HG02852 (cell line): Measurements from ENCODE around the gene ZSCAN30.

Experiments
- ATAC-seq: cut with Tn5 transposase; IDR thresholded peaks from one replicate; pipeline ENCODE4 v1.9.1; 2021; ENCODE audit warnings: mild to moderate bottlenecking, moderate library complexity; ENCODE audit not compliant: unreplicated experiment

ZSCAN30 gene

GRCh38 chr18:35282353-35282752, 7.7 kb downstream of the ZSCAN30 start:
- ATAC-seq = no peak

- ATAC-seq = no peak
Observed at GRCh38 chr18:35278969-35279368, 11.1 kb downstream of the ZSCAN30 start.

- no peak for ATAC-seq
Observed at GRCh38 chr18:35278085-35278484, 11.9 kb downstream of the ZSCAN30 start.

DNA sequence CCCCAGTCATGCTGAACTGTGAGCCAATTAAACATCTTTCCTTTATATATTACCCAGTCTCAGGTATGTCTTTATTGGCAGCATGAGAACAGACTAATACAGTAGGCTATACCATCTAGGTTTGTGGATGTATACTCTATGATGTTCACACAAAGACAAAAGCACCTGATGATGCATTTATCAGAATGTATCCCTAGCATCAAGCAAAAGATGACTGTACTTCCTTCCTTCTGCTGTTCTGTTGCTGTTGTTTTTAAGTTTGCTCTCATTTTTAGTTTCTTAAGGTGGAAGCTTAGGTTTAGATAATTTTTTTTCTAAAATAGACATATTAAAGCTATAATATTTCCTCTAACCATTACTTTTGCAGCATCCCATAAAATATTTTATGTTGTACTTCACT, 12.4 kb downstream of the ZSCAN30 start:
- no peak for ATAC-seq

DNA sequence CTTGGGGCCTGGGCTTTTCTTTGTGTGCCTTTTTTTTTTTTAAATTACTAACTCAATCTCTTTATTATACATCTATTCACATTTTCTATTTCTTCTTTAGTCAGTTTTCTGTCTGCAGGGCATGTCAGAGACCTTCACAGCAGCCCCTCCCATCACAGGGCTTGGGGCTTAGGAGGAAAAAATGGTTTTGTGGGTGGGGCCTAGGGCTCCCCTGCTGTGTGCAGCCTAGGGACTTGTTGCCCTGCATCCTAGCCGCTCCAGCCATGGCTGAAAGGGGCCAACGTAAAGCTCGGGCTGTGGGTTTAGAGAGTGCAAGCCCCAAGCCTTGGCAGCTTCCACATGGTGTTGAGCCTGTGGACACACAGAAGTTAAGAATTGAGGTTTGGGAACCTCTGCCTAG, 13.8 kb downstream of the ZSCAN30 start:
- no peak for ATAC-seq

DNA sequence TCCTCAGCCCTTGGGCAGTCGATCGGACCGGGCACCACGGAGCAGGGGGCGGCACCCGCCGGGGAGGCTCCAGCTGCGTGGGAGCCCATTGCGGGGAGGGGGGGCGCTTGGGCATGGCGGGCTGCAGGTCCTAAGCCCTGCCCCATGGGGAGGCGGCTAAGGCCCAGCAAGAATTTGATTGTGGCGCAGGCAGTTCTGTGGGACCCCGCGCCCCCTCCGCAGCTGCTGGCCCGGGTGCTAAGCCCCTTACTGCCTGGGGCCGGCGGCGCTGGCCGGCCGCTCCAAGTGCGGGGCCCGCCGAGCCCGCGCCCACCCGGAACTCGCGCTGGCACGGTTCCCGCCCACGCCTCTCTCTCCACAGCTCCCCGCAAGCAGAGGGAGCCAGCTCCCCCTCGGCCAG, 18.4 kb downstream of the ZSCAN30 start:
- no peak for ATAC-seq

DNA sequence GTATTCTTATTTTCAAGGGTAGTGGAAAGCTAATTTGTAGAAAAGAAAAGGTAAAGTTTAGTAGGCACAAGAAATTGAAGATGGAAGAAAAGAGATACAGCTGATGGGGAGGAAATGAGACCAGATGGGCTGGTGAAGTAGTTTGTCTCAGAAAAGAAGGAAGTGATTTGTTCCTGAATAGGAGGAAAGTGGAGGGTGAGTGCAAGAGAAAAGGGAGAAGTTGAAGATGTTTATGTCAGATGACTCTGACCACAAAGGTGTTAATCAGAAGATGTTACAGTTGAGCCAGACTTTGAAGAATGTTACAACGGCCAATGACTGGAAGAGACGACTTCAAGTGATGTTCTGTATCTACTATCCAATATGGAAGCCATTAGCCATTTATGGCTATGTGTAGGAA, 21.2 kb downstream of the ZSCAN30 start:
- no peak for ATAC-seq

DNA sequence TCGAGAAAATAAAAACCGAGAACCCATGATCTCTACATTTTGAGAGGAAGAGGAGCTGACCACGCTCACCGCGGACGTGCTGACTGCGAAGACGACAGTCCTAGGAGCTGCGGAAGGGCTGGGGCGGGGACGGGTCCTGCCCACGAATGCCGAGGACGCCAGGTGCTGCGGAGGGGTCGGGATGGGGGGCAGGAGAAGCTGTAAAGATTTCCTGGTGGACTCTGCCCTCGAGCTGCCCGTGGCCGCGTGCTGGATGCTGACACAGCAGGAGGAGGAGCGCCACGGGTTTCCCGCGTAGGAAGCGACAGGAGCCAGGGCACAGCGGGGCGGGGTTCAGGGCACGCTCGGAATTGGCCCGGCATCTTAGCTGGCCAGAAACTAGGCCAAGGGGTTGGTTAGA, 22.2 kb downstream of the ZSCAN30 start:
- ATAC-seq = no peak

- ATAC-seq = peak; percentile 78
Observed at GRCh38 chr18:35267161-35267651, 22.8 kb downstream of the ZSCAN30 start.

DNA sequence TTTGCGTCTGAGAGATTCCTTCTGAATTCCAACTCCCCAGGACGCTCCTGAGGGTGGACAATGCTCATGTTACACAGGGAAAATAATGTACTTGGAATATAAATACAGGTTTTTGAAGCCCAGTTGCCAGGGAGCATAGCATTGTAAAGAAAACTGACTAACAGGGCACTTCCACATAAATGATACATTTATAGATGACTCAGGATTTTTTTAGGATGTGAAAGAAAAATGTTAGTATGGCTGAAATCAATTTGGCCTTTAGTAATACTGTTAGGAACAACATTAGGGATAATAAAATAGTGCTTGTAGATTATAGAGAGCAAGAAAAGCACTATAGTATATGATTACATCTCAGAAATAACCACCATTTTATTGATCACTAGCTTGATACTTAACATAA, 25.6 kb downstream of the ZSCAN30 start:
- ATAC-seq = no peak

- no peak for ATAC-seq
Observed at GRCh38 chr18:35256947-35257346, 33.1 kb downstream of the ZSCAN30 start.

DNA sequence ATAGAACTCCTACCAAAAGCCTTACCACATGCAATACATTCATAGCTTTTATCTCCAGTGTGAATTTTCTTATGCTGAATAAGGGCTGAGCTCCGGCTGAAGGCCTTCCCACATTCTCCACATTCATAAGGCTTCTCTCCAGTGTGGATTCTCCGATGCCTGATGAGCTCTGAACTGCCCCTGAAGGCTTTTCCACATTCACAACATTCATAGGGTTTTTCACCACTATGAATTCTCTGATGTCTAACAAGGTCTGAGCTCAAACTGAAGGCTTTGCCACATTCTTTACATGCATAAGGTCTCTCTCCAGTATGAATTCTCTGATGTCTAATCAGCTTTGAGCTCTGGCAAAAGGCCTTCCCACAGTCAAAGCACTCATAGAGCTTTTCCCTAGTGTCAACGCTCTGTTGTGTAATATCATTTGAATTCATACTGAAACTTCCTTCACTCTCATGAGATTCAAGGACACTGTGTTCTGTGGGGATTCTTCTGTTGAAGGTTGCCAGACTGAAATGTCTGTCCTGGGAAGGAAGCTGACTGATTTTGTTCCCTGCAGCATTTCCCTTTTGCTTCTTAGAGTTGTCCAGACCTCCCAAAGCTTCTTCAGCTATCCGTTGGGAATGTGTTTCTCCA, 36.3 kb downstream of the ZSCAN30 start:
- ATAC-seq = no peak

DNA sequence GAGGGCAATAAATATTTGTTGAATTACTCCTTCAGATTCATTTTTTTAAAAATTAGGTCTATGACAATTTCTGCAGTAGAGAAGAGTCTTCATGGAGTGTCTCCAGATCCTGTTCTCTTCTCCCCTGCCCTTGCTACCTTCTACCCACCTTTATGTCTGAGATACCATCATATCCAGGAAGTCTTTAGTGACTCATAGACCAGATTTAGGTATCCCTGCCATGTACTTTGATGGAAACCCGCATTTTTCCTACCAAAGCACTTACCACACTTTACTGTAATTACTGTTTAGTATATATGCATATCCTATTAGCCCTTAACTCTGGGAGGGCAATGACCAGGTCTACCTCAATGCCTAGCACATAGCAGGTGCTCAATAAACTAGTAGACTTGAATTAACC, 37.6 kb downstream of the ZSCAN30 start:
- no peak for ATAC-seq

DNA sequence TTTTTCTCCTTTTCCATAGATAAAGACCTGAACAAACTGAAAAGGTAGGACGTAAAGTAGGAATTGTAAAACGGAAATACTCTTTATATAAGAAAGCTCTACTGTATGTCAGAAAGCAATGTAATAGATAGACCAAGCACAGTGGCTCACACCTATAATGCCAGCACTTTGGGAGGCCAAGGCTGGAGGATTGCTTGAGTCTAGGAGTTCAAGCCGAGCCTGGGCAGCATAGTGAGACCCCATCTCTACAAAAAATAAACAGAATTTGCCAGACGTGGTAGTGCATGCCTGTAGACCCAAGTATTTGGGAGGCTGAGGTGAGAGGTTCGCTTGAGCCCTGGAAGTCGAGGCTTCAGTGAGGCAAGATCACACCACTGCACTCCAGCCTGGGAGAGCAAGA, 41.6 kb downstream of the ZSCAN30 start:
- ATAC-seq = no peak

GRCh38 chr18:35247412-35248249, 42.4 kb downstream of the ZSCAN30 start:
- no peak for ATAC-seq

DNA sequence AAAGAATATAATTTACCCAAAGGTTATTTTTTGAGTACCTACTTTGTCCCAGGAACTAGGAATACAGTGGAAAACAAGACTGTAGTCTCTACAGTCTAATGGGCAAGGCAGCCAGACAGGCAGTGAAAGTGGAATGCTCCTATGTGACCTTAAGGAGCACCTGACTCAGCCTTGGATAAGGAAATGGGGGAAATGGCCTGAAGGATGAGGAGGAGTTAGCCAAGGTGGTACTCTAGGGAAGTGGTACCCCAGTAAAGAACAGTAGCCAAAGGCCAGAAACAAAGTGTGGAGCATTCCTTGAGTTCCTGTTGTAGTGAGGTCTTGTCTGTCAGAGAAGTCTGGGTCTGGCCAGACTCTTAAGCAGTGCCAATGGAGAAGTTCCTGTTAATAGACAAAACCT, 43.2 kb downstream of the ZSCAN30 start:
- no peak for ATAC-seq

DNA sequence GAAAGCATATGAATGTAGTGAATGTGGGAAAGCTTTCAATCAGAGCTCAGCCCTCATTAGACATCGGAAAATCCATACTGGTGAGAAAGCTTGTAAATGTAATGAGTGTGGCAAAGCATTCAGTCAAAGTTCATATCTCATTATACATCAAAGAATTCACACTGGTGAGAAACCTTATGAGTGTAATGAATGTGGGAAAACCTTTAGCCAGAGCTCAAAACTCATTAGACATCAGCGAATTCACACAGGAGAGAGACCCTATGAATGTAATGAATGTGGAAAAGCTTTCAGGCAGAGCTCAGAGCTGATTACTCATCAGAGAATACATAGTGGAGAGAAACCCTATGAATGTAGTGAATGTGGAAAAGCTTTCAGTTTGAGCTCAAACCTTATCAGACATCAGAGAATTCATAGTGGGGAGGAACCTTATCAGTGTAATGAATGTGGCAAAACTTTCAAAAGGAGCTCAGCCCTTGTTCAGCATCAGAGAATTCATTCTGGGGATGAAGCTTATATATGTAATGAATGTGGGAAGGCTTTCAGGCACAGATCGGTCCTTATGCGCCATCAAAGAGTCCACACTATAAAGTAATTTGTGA, 44.2 kb downstream of the ZSCAN30 start:
- ATAC-seq = no peak

DNA sequence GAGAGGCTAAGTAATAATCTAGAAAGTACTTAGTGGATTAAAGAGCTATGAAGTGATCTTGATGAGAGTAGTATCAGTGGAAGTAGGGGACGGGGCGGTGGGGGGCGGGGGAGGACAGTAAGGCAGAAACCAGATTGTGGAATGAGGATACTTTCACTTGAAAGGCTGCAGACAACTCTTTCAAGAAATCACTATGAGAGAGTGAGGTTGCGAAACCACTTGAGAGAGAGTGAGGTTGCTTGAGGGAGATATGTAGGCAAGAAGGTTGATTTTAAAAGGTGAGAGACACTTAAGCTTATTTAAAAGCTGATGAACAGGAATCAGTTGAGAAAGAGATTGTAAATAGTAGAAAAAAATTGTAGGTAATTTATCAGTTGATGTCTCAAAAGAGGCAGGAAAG, 45.4 kb downstream of the ZSCAN30 start:
- no peak for ATAC-seq

DNA sequence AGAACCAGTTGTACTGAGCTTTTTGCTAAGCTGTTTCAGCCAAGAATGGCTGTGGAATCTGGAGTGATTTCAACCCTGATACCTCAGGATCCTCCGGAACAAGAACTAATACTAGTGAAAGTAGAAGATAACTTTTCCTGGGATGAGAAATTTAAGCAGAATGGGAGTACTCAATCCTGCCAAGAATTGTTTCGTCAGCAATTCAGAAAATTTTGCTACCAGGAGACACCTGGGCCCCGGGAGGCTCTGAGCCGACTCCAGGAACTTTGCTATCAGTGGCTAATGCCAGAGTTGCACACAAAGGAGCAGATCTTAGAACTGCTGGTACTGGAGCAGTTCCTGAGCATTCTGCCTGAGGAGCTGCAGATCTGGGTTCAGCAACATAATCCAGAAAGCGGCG, 47.6 kb downstream of the ZSCAN30 start:
- ATAC-seq = no peak

- ATAC-seq = no peak
Observed at GRCh38 chr18:35241448-35241804, 48.6 kb downstream of the ZSCAN30 start.

DNA sequence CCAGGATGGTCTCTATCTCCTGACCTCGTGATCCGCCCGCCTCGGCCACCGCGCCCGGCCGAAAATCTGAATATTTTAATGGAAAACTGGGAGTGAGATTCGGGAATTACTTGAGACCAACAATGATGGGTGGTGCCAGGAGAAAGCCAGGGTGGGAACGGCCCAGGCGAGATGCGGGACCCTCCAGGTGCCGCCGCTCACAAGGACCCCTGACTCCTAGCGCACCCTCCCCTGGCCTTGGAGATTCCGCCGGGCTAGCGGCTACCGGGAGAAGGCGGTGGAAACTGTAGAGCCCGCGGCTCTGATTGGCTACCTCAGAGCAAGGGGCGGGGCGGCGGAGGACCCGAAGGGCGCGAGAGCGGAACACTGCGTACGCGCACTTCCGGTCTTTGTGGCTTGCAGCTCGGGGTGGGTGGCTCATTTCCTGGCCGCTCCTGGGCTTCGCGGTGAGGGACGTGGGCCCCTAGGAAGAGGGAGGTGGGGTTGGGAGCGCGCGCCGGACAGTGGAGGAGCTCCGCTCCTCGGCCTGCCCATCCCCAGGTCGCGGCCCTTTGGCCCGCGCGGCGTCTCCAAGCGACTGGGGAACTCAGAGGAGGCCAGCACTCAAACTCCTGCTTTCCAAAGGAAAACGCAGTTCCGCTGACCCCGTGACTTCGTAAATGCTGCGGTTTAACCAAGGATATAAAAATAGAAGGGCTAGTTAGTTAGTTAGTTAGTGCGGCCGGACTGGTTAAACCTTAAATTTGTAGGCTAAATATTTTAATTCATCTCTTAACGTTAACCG, 49.2 kb downstream of the ZSCAN30 start, which contains the start of gene ZNF397:
TSS of gene ZNF397 (plus strand) at position 371 of the 784 bp plus-strand sequence. CDS start 1,437 bp downstream, outside the sequence.
- peak; percentile 99 for ATAC-seq
